Loucy (cell line): ENCODE measurements around the gene IGF2R.

Experiments
- H2AFZ ChIP-seq: fragments of 200-600 bp; sonication (generic); 2 replicates; pipeline ENCODE4 v1.6.0; 2016; ENCODE audit warnings: antibody characterized with exemption, mild to moderate bottlenecking, low read length, moderate library complexity
- H3F3A ChIP-seq: fragments of 200-600 bp; 2 replicates; pipeline ENCODE4 v1.6.0; 2016; ENCODE audit warnings: antibody characterized with exemption, low read depth, mild to moderate bottlenecking
- H3K27me3 ChIP-seq: fragments of 200-600 bp; sonication (generic); 2 replicates; pipeline ENCODE4 v1.6.1; 2014; ENCODE audit warnings: low read length, mild to moderate bottlenecking; ENCODE audit not compliant: insufficient read depth, poor library complexity, severe bottlenecking
- H3K36me3 ChIP-seq: fragments of 200-600 bp; sonication (generic); 2 replicates; pipeline ENCODE4 v1.6.1; 2016; ENCODE audit warnings: low read length; ENCODE audit not compliant: insufficient read depth
- H3K4me1 ChIP-seq: fragments of 200-600 bp; sonication (generic); 2 replicates; pipeline ENCODE4 v1.5.1; 2014; ENCODE audit warnings: low read length, mild to moderate bottlenecking; ENCODE audit not compliant: insufficient read depth, poor library complexity, severe bottlenecking
- H3K4me2 ChIP-seq: fragments of 200-600 bp; sonication (generic); 2 replicates; pipeline ENCODE4 v1.6.0; 2014; ENCODE audit warnings: antibody characterized with exemption, low read length, low read depth, mild to moderate bottlenecking; ENCODE audit not compliant: poor library complexity, severe bottlenecking
- H3K4me3 ChIP-seq: fragments of 200-600 bp; sonication (generic); 2 replicates; pipeline ENCODE4 v1.5.1; 2014; ENCODE audit warnings: low read length, mild to moderate bottlenecking, mixed read lengths; ENCODE audit not compliant: poor library complexity, severe bottlenecking
- H3K79me2 ChIP-seq: fragments of 200-600 bp; sonication (generic); 2 replicates; pipeline ENCODE4 v1.6.1; 2014; ENCODE audit warnings: low read length; ENCODE audit not compliant: insufficient read depth
- H3K9ac ChIP-seq: fragments of 200-600 bp; sonication (generic); 2 replicates; pipeline ENCODE4 v1.6.0; 2014; ENCODE audit warnings: mild to moderate bottlenecking, low read depth, low read length, moderate library complexity; ENCODE audit not compliant: poor library complexity, severe bottlenecking
- H3K9me2 ChIP-seq: fragments of 200-600 bp; sonication (generic); replicated peaks from 2 replicates; pipeline ENCODE4 v1.6.1; 2016; ENCODE audit warnings: low read depth, low read length, mixed read lengths
- H3K9me3 ChIP-seq: fragments of 200-600 bp; sonication (generic); 2 replicates; pipeline ENCODE4 v1.6.1; 2014; ENCODE audit warnings: mild to moderate bottlenecking, antibody characterized with exemption, low read length, low read depth; ENCODE audit not compliant: insufficient read depth
- H4K20me1 ChIP-seq: fragments of 200-600 bp; sonication (generic); 2 replicates; pipeline ENCODE4 v1.6.0; 2014; ENCODE audit warnings: antibody characterized with exemption, low read length, mild to moderate bottlenecking; ENCODE audit not compliant: insufficient read depth, poor library complexity, severe bottlenecking
- EZH2phosphoT487 ChIP-seq: fragments of 200-600 bp; IDR thresholded peaks from 2 replicates; pipeline ENCODE4 v1.6.1; 2018; ENCODE audit warnings: antibody characterized with exemption, mild to moderate bottlenecking, moderate library complexity, borderline replicate concordance
- TF ChIP-seq, protein P1 (sequence below): fragments of 200-600 bp; sonication (generic); conservative IDR thresholded peaks from 2 replicates; pipeline ENCODE4 v1.5.1; 2014; ENCODE audit warnings: mild to moderate bottlenecking, antibody characterized with exemption, low read length

The IGF2R gene

DNA sequence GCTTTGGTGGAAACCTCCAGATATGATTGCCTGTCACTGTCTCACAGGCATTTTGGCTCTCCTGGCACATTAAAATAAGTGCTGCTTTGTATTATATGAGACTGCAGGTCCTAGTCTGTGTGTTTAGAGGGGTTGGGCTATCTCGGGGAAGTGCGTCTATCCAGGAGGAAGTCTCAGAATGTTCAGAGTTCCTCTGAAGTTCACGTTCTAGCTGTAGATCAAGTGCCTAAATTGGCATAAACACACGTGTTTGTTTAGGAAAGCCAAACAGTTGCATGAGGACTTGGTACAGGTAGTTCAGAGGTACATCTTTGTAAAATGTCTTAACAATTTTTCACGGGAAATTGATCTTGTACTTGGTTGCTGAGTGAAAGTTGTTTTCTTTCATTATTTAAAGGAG, 116.3 kb downstream of the IGF2R start:
- H2AFZ ChIP-seq, result no peak overlapping the region
- no peaks in the 10 kb centered on the region for H3K9me2 ChIP-seq
- H4K20me1 ChIP-seq, result no peaks in the 10 kb centered on the region
- no peaks in the 10 kb centered on the region for H3K4me1 ChIP-seq
- H3K4me3 ChIP-seq, result no peak overlapping the region
- no peak overlapping the region for H3K4me2 ChIP-seq
- peaks cover 40% of the 10 kb centered on the region; the same call in 1 of the 2 replicates for H3K36me3 ChIP-seq
- no peaks in the 10 kb centered on the region for H3K27me3 ChIP-seq
- H3K9ac ChIP-seq, result no peak overlapping the region
- no peaks in the 10 kb centered on the region for H3K79me2 ChIP-seq
- no peaks in the 10 kb centered on the region for H3F3A ChIP-seq
- no peak for TF ChIP-seq EZH2phosphoT487
- TF ChIP-seq, protein P1, sequence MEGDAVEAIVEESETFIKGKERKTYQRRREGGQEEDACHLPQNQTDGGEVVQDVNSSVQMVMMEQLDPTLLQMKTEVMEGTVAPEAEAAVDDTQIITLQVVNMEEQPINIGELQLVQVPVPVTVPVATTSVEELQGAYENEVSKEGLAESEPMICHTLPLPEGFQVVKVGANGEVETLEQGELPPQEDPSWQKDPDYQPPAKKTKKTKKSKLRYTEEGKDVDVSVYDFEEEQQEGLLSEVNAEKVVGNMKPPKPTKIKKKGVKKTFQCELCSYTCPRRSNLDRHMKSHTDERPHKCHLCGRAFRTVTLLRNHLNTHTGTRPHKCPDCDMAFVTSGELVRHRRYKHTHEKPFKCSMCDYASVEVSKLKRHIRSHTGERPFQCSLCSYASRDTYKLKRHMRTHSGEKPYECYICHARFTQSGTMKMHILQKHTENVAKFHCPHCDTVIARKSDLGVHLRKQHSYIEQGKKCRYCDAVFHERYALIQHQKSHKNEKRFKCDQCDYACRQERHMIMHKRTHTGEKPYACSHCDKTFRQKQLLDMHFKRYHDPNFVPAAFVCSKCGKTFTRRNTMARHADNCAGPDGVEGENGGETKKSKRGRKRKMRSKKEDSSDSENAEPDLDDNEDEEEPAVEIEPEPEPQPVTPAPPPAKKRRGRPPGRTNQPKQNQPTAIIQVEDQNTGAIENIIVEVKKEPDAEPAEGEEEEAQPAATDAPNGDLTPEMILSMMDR, result no peak
- H3K9me3 ChIP-seq, result no peaks in the 10 kb centered on the region

DNA sequence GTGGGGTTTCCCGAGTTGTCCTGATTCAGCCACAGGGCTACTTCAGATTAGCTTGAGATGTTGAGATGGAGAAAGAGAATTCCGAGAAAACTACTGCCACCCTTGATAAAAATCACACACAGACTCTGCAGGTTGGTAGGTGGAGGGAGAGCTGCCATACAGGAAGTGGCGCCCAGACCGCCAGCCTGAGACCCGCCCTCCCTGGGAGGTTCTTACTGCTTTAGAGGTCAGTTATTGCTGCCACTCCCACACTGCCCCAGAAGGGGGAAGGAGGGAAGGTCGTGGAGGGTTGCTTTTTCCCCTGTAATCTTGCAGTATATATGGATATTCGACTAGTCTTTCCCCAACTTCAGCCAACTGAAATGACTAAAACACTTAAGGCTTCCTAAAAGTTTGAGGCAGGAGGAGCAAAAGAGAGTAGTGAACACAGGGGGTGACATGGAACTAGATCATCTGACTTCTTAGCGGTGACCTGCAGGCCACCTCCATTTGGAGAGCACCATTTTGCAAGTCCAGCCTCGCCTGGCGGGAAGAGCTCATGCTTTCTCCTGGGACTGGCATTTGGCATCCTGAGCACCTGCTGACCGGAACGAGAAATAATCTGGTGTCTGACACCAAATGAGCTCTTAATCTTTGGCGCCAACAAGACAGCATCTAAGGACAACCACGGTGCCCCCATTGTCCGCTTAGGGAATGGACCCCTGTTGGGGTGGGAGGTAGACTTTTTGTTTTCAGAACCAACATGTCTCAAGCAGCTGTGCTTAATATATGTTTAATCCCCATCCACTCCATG, 117.0 kb downstream of the IGF2R start:
- no peaks in the 10 kb centered on the region for H4K20me1 ChIP-seq
- no peak for TF ChIP-seq EZH2phosphoT487
- TF ChIP-seq, protein P1, result no peak
- H3K4me1 ChIP-seq, result no peaks in the 10 kb centered on the region
- H3K79me2 ChIP-seq, result no peaks in the 10 kb centered on the region
- H2AFZ ChIP-seq, result no peak overlapping the region
- H3K9me2 ChIP-seq, result no peaks in the 10 kb centered on the region
- H3K4me3 ChIP-seq, result no peak overlapping the region
- H3F3A ChIP-seq, result no peaks in the 10 kb centered on the region
- no peaks in the 10 kb centered on the region for H3K9me3 ChIP-seq
- no peaks in the 10 kb centered on the region for H3K27me3 ChIP-seq
- peaks cover 40% of the 10 kb centered on the region; the same call in 1 of the 2 replicates for H3K36me3 ChIP-seq
- no peak overlapping the region for H3K9ac ChIP-seq
- H3K4me2 ChIP-seq, result no peak overlapping the region

DNA sequence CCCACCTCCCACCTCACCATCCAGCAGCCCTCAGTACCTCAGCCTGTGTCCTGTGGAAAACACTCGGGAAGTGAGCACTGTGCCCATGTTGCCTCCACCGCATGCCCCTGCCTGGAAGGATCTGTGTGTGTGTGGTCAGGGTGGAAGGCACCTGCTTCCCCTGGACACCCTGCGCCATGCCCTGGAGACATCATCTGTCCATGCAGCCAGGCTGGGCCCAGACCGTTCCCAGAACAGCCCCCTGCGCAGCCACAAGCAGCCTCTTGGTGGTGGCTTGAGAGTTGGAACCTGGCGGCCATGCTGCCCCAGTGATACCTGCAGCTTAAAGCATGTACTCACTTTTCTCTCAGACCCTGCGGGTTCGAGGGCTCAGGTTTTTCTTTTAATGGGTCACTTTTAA, 117.9 kb downstream of the IGF2R start:
- Histone ChIP-seq H3K36me3 (peaks cover 46% of the 10 kb centered on the region; the same call in 1 of the 2 replicates), H3K9me2 (no peaks in the 10 kb centered on the region), H3F3A (no peaks in the 10 kb centered on the region), H3K4me1 (no peaks in the 10 kb centered on the region), H3K4me2 (no peak overlapping the region), H3K4me3 (no peak overlapping the region), H3K9me3 (no peaks in the 10 kb centered on the region), H2AFZ (no peak overlapping the region), H3K79me2 (no peaks in the 10 kb centered on the region), H3K27me3 (no peaks in the 10 kb centered on the region), H4K20me1 (no peaks in the 10 kb centered on the region), H3K9ac (no peak overlapping the region)
- no peak for TF ChIP-seq EZH2phosphoT487
- TF ChIP-seq, protein P1, result no peak
